ENCODE data around the gene AEBP1. TPM values are rescaled to one million over a fixed set of nuclear protein-coding genes. Genes with fewer than 3 reads are reported as not detected.

The AEBP1 gene
- total RNA-seq, 1 experiment from 2014 or later, result 49.3 TPM

DNA sequence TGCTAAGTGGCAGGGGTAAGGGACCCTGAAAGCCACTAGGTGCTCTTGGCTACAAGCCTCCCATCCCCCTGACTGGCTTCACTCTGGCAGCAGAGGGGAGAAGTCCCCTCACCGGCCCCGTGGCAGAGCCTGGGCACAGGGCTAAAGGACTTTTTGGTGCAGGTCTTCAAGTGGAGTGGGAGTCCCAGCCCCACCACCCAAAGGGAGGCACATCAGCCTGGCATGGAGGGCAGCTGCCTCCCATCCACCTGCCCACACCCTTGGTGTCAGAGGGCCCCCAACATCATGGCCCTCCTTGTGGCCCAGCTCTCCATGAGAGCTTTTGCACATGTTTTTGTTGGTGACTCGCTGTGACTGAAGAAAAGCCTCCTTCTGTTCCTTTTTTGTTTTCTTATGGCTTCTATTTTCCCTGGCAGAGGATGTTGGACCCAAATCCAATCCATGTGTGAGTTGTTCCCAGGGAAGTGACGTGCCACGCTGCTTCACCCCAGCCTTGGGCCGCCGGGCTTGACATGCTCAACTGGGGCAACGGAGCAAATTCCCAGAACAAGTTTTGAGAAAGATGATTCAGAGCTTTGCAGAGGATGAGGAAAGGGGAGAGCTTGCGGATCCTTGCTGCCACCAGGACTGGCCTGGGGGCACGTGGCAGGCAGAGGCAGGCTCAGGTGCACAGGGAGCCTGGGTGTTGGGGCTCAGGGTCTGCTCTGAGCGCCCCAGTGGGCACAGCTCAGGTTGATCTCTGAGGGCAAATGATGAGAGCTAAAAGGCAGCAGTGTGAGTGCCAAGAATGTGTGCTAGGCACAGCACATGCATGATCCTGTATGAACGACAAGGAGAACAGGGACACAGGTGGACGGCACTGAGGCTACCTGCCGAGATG lies 1.9 kb upstream of the AEBP1 start:
- no peaks in the 10 kb centered on the region; the same call in 1 of the 2 replicates for H3K4me1 ChIP-seq (ENCODE audit: insufficient read depth, low read length)
- H2BK12ac ChIP-seq (ENCODE audit: insufficient read length, low read depth, low read length), result no peak overlapping the region
- H3K27ac Mint-ChIP-seq, result no peak overlapping the region
- H4K5ac ChIP-seq (ENCODE audit: insufficient read length, low read depth, low read length), result no peak overlapping the region
- no peak overlapping the region for H2BK20ac ChIP-seq (ENCODE audit: low read depth, low read length, poor library complexity, severe bottlenecking)
- H3K79me1 ChIP-seq (ENCODE audit: insufficient read depth, low read depth, low read length, poor library complexity, severe bottlenecking), result no peaks in the 10 kb centered on the region
- H3K23ac ChIP-seq (ENCODE audit: insufficient read length, low read depth, low read length), result no peak overlapping the region
- no peak overlapping the region for H3K9ac ChIP-seq (ENCODE audit: extremely low read depth, insufficient read length, low read length)
- H2BK120ac ChIP-seq (ENCODE audit: low read depth, low read length, poor library complexity, severe bottlenecking), result no peak overlapping the region
- peaks cover 0 to 2% (median 2%) of the 10 kb centered on the region in 3 experiments; a peak in 4 of 7 replicates for H3K36me3 Mint-ChIP-seq (ENCODE audit: insufficient read depth in 1 of 3, low read depth in 3 of 3)
- no peak overlapping the region for H3K18ac ChIP-seq (ENCODE audit: insufficient read length, low read depth, low read length)
- no peak overlapping the region for H3K14ac ChIP-seq (ENCODE audit: insufficient read depth, low read length)
- H4K20me1 ChIP-seq (ENCODE audit: control insufficient read depth, insufficient read depth, insufficient read length), result no peaks in the 10 kb centered on the region
- no peak overlapping the region for H2BK15ac ChIP-seq (ENCODE audit: low read depth, low read length)
- TF ChIP-seq, protein P1, sequence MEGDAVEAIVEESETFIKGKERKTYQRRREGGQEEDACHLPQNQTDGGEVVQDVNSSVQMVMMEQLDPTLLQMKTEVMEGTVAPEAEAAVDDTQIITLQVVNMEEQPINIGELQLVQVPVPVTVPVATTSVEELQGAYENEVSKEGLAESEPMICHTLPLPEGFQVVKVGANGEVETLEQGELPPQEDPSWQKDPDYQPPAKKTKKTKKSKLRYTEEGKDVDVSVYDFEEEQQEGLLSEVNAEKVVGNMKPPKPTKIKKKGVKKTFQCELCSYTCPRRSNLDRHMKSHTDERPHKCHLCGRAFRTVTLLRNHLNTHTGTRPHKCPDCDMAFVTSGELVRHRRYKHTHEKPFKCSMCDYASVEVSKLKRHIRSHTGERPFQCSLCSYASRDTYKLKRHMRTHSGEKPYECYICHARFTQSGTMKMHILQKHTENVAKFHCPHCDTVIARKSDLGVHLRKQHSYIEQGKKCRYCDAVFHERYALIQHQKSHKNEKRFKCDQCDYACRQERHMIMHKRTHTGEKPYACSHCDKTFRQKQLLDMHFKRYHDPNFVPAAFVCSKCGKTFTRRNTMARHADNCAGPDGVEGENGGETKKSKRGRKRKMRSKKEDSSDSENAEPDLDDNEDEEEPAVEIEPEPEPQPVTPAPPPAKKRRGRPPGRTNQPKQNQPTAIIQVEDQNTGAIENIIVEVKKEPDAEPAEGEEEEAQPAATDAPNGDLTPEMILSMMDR (conservative IDR thresholded peaks at IDR 0.05), result no peak
- H2AFZ ChIP-seq (ENCODE audit: low read length), result no peak overlapping the region
- H3K27me3 ChIP-seq (ENCODE audit: insufficient read depth, low read length), result no peaks in the 10 kb centered on the region; the same call in 1 of the 2 replicates
- WGBS (ENCODE audit: extremely low coverage, insufficient read length, low lambda C conversion rate), result no CpG with 5 or more reads among the region's 14 CpGs
- H4K8ac ChIP-seq (replicated peaks; ENCODE audit: insufficient read length, low read depth, low read length), result no peak overlapping the region
- H3K4me2 ChIP-seq (ENCODE audit: insufficient read depth, insufficient read length, low read length), result no peak overlapping the region
- peaks cover 34% of the 10 kb centered on the region for H3K27me3 Mint-ChIP-seq (ENCODE audit: low read depth)
- H2BK5ac ChIP-seq (ENCODE audit: insufficient read length, low read length), result no peak overlapping the region
- peaks cover 11 to 21% of the 10 kb centered on the region in 2 experiments for H3K4me1 Mint-ChIP-seq
- no peak overlapping the region for H3K4ac ChIP-seq (ENCODE audit: low read depth, low read length)
- no peaks in the 10 kb centered on the region for H3K9me3 ChIP-seq (ENCODE audit: control insufficient read depth, low read depth, low read length)
- no peak overlapping the region for H3T11ph ChIP-seq (ENCODE audit: low read length)
- no peak for DNase-seq
- H3K23me2 ChIP-seq (ENCODE audit: insufficient read length, low read depth, low read length, poor library complexity, severe bottlenecking), result peaks cover 10% of the 10 kb centered on the region
- no peaks in the 10 kb centered on the region; a peak in 1 of 5 replicates for H3K9me3 Mint-ChIP-seq
- H3K27ac ChIP-seq (ENCODE audit: insufficient read length, low read depth, low read length), result no peak overlapping the region
- no peak overlapping the region for H2AK5ac ChIP-seq (ENCODE audit: insufficient read length, low read length)
- no peak overlapping the region for H4K91ac ChIP-seq (ENCODE audit: insufficient read length, low read depth, low read length)
- H3K79me2 ChIP-seq (ENCODE audit: insufficient read depth, low read length), result no peaks in the 10 kb centered on the region
- H3K4me3 Mint-ChIP-seq, result peak overlapping the region in 1 of 2 experiments; percentile 25; a peak in 2 of 5 replicates
- H3K56ac ChIP-seq (ENCODE audit: insufficient read length, low read depth, low read length), result no peak overlapping the region
